Measurements from ENCODE around the gene BST1.

GRCh38 chr4:15779809-15780208, 76.9 kb downstream of the BST1 start:
- TF ChIP-seq EZH2phosphoT487 (IDR thresholded peaks at IDR 0.05; ENCODE audit: insufficient read depth, low read depth) (no peak), EZH2 (IDR thresholded peaks at IDR 0.05; ENCODE audit: insufficient read depth, poor library complexity, severe bottlenecking) (no peak)
